Measurements from ENCODE around the gene SMKR1.

DNA sequence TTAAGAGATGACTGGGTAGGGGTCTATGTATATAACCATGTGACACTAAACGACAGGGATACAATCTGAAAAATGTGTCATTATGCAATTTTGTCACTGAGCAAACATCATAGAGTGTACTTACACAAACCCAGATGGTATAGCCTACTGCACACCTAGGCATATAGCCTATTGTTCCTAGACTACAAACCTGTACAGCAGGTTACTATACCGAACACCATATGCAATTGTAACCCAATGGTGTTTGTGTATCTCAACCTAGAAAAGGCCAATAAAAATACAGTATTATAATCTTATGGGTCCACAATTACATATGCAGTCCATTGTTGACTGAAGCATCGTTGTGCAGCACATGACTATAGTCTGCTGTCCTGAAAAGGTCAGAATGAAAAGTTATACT, 45.2 kb upstream of the SMKR1 start:
- TF ChIP-seq, protein P1, sequence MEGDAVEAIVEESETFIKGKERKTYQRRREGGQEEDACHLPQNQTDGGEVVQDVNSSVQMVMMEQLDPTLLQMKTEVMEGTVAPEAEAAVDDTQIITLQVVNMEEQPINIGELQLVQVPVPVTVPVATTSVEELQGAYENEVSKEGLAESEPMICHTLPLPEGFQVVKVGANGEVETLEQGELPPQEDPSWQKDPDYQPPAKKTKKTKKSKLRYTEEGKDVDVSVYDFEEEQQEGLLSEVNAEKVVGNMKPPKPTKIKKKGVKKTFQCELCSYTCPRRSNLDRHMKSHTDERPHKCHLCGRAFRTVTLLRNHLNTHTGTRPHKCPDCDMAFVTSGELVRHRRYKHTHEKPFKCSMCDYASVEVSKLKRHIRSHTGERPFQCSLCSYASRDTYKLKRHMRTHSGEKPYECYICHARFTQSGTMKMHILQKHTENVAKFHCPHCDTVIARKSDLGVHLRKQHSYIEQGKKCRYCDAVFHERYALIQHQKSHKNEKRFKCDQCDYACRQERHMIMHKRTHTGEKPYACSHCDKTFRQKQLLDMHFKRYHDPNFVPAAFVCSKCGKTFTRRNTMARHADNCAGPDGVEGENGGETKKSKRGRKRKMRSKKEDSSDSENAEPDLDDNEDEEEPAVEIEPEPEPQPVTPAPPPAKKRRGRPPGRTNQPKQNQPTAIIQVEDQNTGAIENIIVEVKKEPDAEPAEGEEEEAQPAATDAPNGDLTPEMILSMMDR (IDR thresholded peaks at IDR 0.05), result no peak
- TF ChIP-seq POLR2A (IDR thresholded peaks at IDR 0.05) (no peak), POLR2AphosphoS5 (IDR thresholded peaks at IDR 0.05) (no peak), EP300 (IDR thresholded peaks at IDR 0.05) (no peak)
